Mononuclear cell (primary cell): ENCODE measurements around the gene DAZL. TPM values are rescaled to one million over a fixed set of nuclear protein-coding genes. Genes with fewer than 3 reads are reported as not detected.

Experiments used
- H3K27me3 ChIP-seq: 2 replicates; pipeline ENCODE4 v1.6.0; 2011; ENCODE audit warnings: low read length, control low read depth; ENCODE audit not compliant: insufficient read depth
- H3K4me1 ChIP-seq: 2 replicates; pipeline ENCODE4 v1.5.1; 2011; ENCODE audit warnings: mild to moderate bottlenecking, low read length, control low read depth; ENCODE audit not compliant: insufficient read depth
- H3K4me3 ChIP-seq: 2 replicates; pipeline ENCODE4 v1.5.1; 2011; ENCODE audit warnings: mild to moderate bottlenecking, low read length, moderate library complexity
- H3K9me3 ChIP-seq: 2 replicates; pipeline ENCODE4 v1.5.1; 2011; ENCODE audit warnings: low read depth, mild to moderate bottlenecking, control low read depth, low read length
- total RNA-seq: library from RNA; depleted of rRNA; stranded (reverse); fragments of >200 nt; gene quantifications from one replicate; pipeline ENCODE4 v1.2.3, GENCODE V29; 2012

The DAZL gene
- total RNA-seq, 1 donor = 0.10 TPM

- Histone ChIP-seq H3K4me1 (no peaks in the 10 kb centered on the region), H3K27me3 (no peaks in the 10 kb centered on the region), H3K4me3 (no peak overlapping the region), H3K9me3 (no peaks in the 10 kb centered on the region)
Observed at GRCh38 chr3:16606398-16606797, 1.2 kb upstream of the DAZL start.

DNA sequence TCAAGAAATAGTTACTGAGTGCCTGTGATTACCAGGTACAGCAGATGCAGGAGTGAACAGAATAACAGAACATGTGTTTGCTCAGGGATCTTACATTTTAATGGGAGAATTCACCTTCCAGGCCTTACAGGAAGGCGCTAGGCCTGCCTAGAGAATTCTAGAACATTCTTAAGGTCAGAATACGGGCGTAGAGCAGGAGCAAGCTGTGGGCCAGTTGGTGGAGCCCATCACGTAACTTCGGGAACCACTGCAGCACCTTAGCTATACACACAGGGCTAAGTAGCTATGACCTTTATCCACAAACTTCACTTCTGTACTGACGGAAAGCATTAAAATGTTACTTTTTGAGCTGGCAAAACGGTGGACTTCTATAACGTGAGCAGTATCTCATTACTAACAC is 743 bp upstream of the DAZL start:
- H3K4me3 ChIP-seq = no peak overlapping the region
- no peaks in the 10 kb centered on the region for H3K9me3 ChIP-seq
- H3K4me1 ChIP-seq = no peaks in the 10 kb centered on the region
- H3K27me3 ChIP-seq = no peaks in the 10 kb centered on the region

- Histone ChIP-seq H3K4me3 (no peak overlapping the region), H3K27me3 (no peaks in the 10 kb centered on the region), H3K4me1 (no peaks in the 10 kb centered on the region), H3K9me3 (no peaks in the 10 kb centered on the region)
Observed at GRCh38 chr3:16604433-16604832, 790 bp downstream of the DAZL start.

DNA sequence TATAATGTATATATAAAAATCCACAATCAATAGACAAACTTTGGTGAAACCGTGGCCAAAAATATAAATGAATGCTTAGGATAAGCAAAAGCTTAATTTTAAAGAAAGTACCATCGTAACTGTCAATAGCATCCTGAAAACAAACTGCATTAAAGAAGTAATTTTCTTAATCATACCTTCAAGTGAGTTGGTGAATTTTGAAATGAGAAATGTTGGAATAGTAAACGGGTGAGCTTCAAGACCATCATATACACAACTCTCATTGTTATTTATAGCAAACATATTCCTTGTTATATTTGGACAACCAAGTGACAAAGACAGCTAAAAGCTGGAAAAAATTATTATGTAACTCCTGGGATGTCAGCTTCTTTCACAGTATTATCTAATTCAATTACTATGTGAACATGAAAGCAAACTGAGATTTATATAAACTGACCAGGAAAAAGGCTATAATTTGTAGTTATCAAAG is 3.7 kb downstream of the DAZL start:
- H3K9me3 ChIP-seq = no peaks in the 10 kb centered on the region
- H3K4me1 ChIP-seq = no peaks in the 10 kb centered on the region
- H3K27me3 ChIP-seq = no peaks in the 10 kb centered on the region
- no peak overlapping the region for H3K4me3 ChIP-seq

GRCh38 chr3:16600780-16601536 is 4.3 kb downstream of the DAZL start:
- H3K27me3 ChIP-seq = no peaks in the 10 kb centered on the region
- no peak overlapping the region for H3K4me3 ChIP-seq
- no peaks in the 10 kb centered on the region for H3K9me3 ChIP-seq
- H3K4me1 ChIP-seq = no peaks in the 10 kb centered on the region

DNA sequence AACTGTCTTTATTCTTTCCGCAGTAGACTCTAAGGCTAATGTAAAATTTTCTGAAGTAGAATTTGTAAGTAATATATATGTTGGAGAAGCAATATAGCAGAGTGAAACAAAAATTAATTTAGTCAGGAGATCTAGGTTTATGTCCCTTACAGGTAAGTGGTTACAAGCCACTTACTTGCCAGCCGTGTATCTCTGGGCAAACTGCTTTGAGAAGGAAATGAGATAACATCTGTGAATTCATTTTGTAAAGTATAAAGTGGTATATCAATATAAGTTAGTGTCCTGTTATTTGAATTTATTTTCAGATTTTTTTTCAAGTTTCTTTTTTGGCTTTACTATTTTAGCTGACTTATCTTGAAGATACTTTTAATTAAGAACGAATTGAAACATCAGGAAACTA is 5.5 kb downstream of the DAZL start:
- Histone ChIP-seq H3K4me3 (no peak overlapping the region), H3K27me3 (no peaks in the 10 kb centered on the region), H3K9me3 (no peaks in the 10 kb centered on the region), H3K4me1 (no peaks in the 10 kb centered on the region)

- H3K9me3 ChIP-seq = no peaks in the 10 kb centered on the region
- H3K27me3 ChIP-seq = no peaks in the 10 kb centered on the region
- no peaks in the 10 kb centered on the region for H3K4me1 ChIP-seq
- H3K4me3 ChIP-seq = no peak overlapping the region
Observed at GRCh38 chr3:16596352-16597032, 8.7 kb downstream of the DAZL start.

GRCh38 chr3:16595778-16596177 is 9.4 kb downstream of the DAZL start:
- H3K4me1 ChIP-seq = no peaks in the 10 kb centered on the region
- no peaks in the 10 kb centered on the region for H3K9me3 ChIP-seq
- H3K4me3 ChIP-seq = no peak overlapping the region
- H3K27me3 ChIP-seq = no peaks in the 10 kb centered on the region

- H3K4me3 ChIP-seq = no peak overlapping the region
- no peaks in the 10 kb centered on the region for H3K27me3 ChIP-seq
Observed at GRCh38 chr3:16589867-16590624, 15.2 kb downstream of the DAZL start.

GRCh38 chr3:16589120-16589519 is 16.1 kb downstream of the DAZL start:
- no peak overlapping the region for H3K4me3 ChIP-seq

More at GRCh38 chr3:16589867-16590624, 15.2 kb downstream of the DAZL start:
- Histone ChIP-seq H3K4me1 (no peaks in the 10 kb centered on the region), H3K9me3 (no peaks in the 10 kb centered on the region)

DNA sequence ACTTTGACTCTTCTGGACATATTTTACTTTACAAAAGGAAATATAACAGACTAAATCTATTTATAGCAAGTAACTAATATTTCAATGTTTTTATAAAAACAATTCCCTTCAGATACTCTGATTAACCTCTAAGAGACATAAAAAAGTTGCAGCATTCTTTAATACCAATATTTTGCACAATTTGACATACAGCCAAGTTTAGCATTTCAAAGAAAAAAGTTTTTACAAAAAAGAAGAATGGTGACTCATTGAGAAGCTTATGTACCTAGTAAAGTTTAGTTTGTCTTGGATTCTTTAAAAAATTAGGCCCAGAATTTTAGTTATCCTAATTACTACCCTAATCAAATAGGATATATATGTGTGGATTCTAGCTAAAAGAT is 17.6 kb downstream of the DAZL start:
- Histone ChIP-seq H3K27me3 (no peaks in the 10 kb centered on the region), H3K4me1 (no peaks in the 10 kb centered on the region), H3K4me3 (no peak overlapping the region)

More at GRCh38 chr3:16589120-16589519, 16.1 kb downstream of the DAZL start:
- Histone ChIP-seq H3K9me3 (no peaks in the 10 kb centered on the region), H3K27me3 (no peaks in the 10 kb centered on the region), H3K4me1 (no peaks in the 10 kb centered on the region)

DNA sequence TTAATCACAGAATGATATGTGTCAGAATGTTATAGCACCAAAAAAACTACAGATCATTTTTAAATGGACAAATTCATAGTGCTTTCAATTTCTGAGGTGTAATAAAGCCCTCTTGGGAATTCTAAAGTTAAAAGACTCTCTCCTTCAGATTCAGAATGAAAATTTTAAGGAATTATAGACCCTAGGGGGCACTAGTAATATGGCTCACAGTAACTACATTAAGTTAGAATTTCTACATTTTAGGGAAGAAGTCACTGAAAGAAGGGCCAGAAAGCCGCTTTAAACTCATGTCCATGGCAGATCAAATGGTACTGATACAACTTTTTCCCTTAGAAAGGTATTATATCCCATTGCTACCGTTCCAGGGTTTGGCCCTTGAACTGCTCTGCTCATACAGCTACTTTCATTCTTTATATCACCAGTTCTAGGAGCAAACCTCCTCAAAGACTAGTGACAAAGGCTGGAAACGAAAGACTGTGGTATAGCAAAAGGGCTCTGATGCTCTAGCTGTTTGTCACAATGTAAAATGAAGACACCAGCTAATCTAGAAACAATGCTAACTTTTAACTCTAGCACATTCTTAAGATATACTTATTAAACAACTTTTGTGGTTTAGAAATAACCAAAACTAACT is 18.1 kb downstream of the DAZL start:
- Histone ChIP-seq H3K9me3 (no peaks in the 10 kb centered on the region), H3K4me3 (no peak overlapping the region), H3K4me1 (no peaks in the 10 kb centered on the region), H3K27me3 (no peaks in the 10 kb centered on the region)

More for the DNA sequence above, 17.6 kb downstream of the DAZL start:
- no peaks in the 10 kb centered on the region for H3K9me3 ChIP-seq

- Histone ChIP-seq H3K27me3 (no peaks in the 10 kb centered on the region), H3K4me1 (no peaks in the 10 kb centered on the region), H3K9me3 (no peaks in the 10 kb centered on the region), H3K4me3 (no peak overlapping the region)
Observed at GRCh38 chr3:16584880-16585279, 20.3 kb downstream of the DAZL start.

DNA sequence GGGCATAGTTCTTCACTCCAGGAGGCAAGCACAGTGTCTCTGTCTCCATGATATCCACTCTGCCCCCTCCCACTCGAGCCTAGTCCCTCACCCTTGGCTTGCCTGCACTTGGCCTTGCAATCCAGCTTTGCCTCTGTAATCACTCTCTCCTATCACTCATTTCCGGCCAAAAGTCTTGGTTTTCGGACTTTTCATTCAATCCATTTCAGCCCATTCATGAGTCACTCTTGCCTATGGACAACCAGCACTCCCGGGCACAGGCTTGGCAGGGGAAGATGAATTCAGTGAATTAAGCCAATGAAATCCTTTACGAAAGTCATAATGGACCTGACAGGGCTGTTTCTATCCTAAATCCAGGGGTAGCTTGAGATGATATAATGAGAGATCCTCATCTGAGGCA is 21.7 kb downstream of the DAZL start:
- H3K4me3 ChIP-seq = no peak overlapping the region
- H3K27me3 ChIP-seq = no peaks in the 10 kb centered on the region
- no peaks in the 10 kb centered on the region for H3K4me1 ChIP-seq
- no peaks in the 10 kb centered on the region for H3K9me3 ChIP-seq

DNA sequence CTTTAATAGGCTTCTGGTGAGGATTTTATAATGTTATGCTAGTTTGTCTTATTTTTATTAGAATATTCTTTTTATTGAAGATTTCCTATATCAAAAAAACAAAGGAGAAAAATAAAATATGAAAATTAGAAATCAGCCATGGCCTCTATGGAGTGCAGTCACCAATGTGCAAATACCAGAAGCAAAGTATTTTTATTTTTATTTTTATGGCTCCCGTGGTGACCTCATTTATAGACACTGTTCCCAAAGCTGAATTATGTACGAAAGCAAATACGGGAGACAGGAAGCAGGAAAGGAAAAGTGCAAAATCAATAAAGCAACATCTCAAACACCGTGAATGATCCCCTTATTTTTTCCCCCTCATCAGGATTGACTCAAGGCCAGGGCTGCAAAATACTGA is 35.1 kb downstream of the DAZL start:
- Histone ChIP-seq H3K4me1 (no peaks in the 10 kb centered on the region), H3K4me3 (no peak overlapping the region), H3K9me3 (no peaks in the 10 kb centered on the region), H3K27me3 (no peaks in the 10 kb centered on the region)
